CD14-positive monocyte (primary cell): ENCODE measurements around the gene RNF5. TPM values are rescaled to one million over a fixed set of nuclear protein-coding genes. Genes with fewer than 3 reads are reported as not detected.

Source experiments
- DNase-seq, 3 donors: peaks; one replicate each; pipeline ENCODE4 v3.0.0-alpha.2; 2011 to 2022
- H2AFZ ChIP-seq: 2 replicates; pipeline ENCODE4 v1.6.0; 2012; ENCODE audit warnings: mild to moderate bottlenecking, low read depth, low read length, inconsistent platforms; ENCODE audit not compliant: insufficient read depth, poor library complexity, severe bottlenecking
- H3K27ac ChIP-seq, 2 donors: 1 replicate in 1 of 2; 2 replicates in 1 of 2; pipeline ENCODE4 v1.5.1; 2012 to 2013; ENCODE audit warnings: low read length in 2 of 2, control low read depth in 1 of 2, inconsistent platforms in 1 of 2, low read depth in 1 of 2, mild to moderate bottlenecking in 1 of 2
- H3K27me3 ChIP-seq, 2 donors: one replicate each; pipeline versions ENCODE4 v1.6.0 to v1.6.1; 2011 to 2013; ENCODE audit warnings: low read length in 2 of 2; ENCODE audit not compliant: control insufficient read depth in 2 of 2, insufficient read depth in 2 of 2
- H3K36me3 ChIP-seq, 2 donors: replicated peaks in 1 of 2; 1 replicate in 1 of 2; 2 replicates in 1 of 2; pipeline versions ENCODE4 v1.5.1 to v1.6.1; 2012 to 2013; ENCODE audit warnings: low read length in 2 of 2, control low read depth in 1 of 2, inconsistent platforms in 1 of 2, mild to moderate bottlenecking in 1 of 2; ENCODE audit not compliant: insufficient read depth in 2 of 2, control insufficient read depth in 1 of 2
- H3K4me1 ChIP-seq, 2 donors: 1 replicate in 1 of 2; 2 replicates in 1 of 2; pipeline versions ENCODE4 v1.5.1 to v1.6.1; 2012 to 2013; ENCODE audit warnings: low read length in 2 of 2, control low read depth in 1 of 2, inconsistent platforms in 1 of 2, mild to moderate bottlenecking in 1 of 2, moderate library complexity in 1 of 2; ENCODE audit not compliant: insufficient read depth in 2 of 2, control insufficient read depth in 1 of 2
- H3K4me2 ChIP-seq: replicated peaks from 2 replicates; pipeline ENCODE3; 2012; ENCODE audit warnings: low read length, moderate library complexity, mild to moderate bottlenecking; ENCODE audit not compliant: poor library complexity, severe bottlenecking; ENCODE audit errors: extremely low read depth
- H3K4me3 ChIP-seq, 3 experiments: fragments of 200-600 bp in 1 of 3; sonication (generic) in 1 of 3; replicated peaks in 1 of 3; 1 replicate in 2 of 3; 2 replicates in 1 of 3; pipeline ENCODE4 v1.5.1; 2011 to 2013; ENCODE audit warnings: low read length in 3 of 3, mild to moderate bottlenecking in 3 of 3, control low read depth in 2 of 3, low read depth in 2 of 3, inconsistent platforms in 1 of 3, moderate library complexity in 1 of 3
- H3K79me2 ChIP-seq: 2 replicates; pipeline ENCODE4 v1.6.0; 2012; ENCODE audit warnings: mild to moderate bottlenecking, control low read depth, inconsistent platforms, low read length, moderate library complexity; ENCODE audit not compliant: insufficient read depth
- H3K9ac ChIP-seq: 2 replicates; pipeline ENCODE4 v1.6.0; 2017; ENCODE audit warnings: low read length, mild to moderate bottlenecking; ENCODE audit not compliant: insufficient read depth, poor library complexity, severe bottlenecking
- H3K9me3 ChIP-seq, 2 donors: replicated peaks in 1 of 2; 1 replicate in 1 of 2; 2 replicates in 1 of 2; pipeline versions ENCODE4 v1.5.1 to v1.6.1; 2012 to 2013; ENCODE audit warnings: low read length in 2 of 2, control low read depth in 1 of 2; ENCODE audit not compliant: control insufficient read depth in 1 of 2, insufficient read depth in 1 of 2
- H4K20me1 ChIP-seq: 2 replicates; pipeline ENCODE4 v1.6.0; 2012; ENCODE audit warnings: mild to moderate bottlenecking, low read length, control low read depth, moderate library complexity; ENCODE audit not compliant: insufficient read depth
- H3K27ac Mint-ChIP-seq, 7 donors: one replicate each; pipeline ENCODE4 v1.8.0; 2020; ENCODE audit warnings: mild to moderate bottlenecking in 7 of 7, mixed read lengths in 7 of 7, moderate library complexity in 6 of 7, inconsistent platforms in 2 of 7
- H3K27me3 Mint-ChIP-seq, 3 donors: one replicate each; pipeline ENCODE4 v1.8.0; 2021 to 2022; ENCODE audit warnings: low read depth in 3 of 3, mild to moderate bottlenecking in 3 of 3, mixed read lengths in 3 of 3, moderate library complexity in 3 of 3, inconsistent platforms in 1 of 3
- H3K36me3 Mint-ChIP-seq, 2 donors: one replicate each; pipeline ENCODE4 v1.8.0; 2020; ENCODE audit warnings: mixed read lengths in 2 of 2, inconsistent platforms in 1 of 2, mild to moderate bottlenecking in 1 of 2
- H3K4me1 Mint-ChIP-seq: one replicate; pipeline ENCODE4 v1.8.0; 2020; ENCODE audit warnings: mild to moderate bottlenecking, mixed read lengths
- H3K4me3 Mint-ChIP-seq, 2 donors: one replicate each; pipeline ENCODE4 v1.8.0; 2020; ENCODE audit warnings: mild to moderate bottlenecking in 2 of 2, mixed read lengths in 2 of 2, moderate library complexity in 1 of 2
- H3K9me3 Mint-ChIP-seq, 7 donors: one replicate each; pipeline ENCODE4 v1.8.0; 2020 to 2022; ENCODE audit warnings: mixed read lengths in 7 of 7, mild to moderate bottlenecking in 6 of 7, moderate library complexity in 6 of 7, inconsistent platforms in 2 of 7
- CTCF ChIP-seq: fragments of 200-600 bp; IDR thresholded peaks from one replicate; pipeline ENCODE4 v1.8.0; 2022; ENCODE audit warnings: antibody characterized with exemption, mild to moderate bottlenecking
- WGBS: methylation state at CpG from one replicate; pipeline ENCODE4 v1.1.5; 2013; ENCODE audit warnings: missing lambda C conversion rate; ENCODE audit not compliant: insufficient coverage; 5-methylcytosine and 5-hydroxymethylcytosine counted together
- intact Hi-C, 2 donors: fragments of 100-400 bp; cut with micrococcal nuclease; formaldehyde crosslinking; loops; one replicate each; pipeline versions ENCODE4 v1.15.0 to v1.15.1; 2023
- polyA plus RNA-seq, 3 donors: library from polyadenylated mRNA; depleted of rRNA in 1 of 3; unstranded in 2 of 3; stranded (reverse) in 1 of 3; fragments of 300-500 nt in 2 of 3; fragments of >200 nt in 1 of 3; fragmentation: Illumina TruSeq in 2 of 3; gene quantifications; 1 replicate in 2 of 3; 2 replicates in 1 of 3; pipeline ENCODE4 v1.2.3, GENCODE V29; 2012 to 2021

The RNF5 gene
- polyA plus RNA-seq, 3 donors = 62.2 to 108 (median 83.5) TPM

GRCh38 chr6:32189742-32190053, 11.5 kb downstream of the RNF5 start:
- Histone ChIP-seq H3K9ac (peak overlapping the region; percentile 84), H3K9me3 (no peaks in the 10 kb centered on the region), H3K27ac (peak overlapping the region; percentile 89 to 95), H2AFZ (no peak overlapping the region), H3K4me3 (peak overlapping the region; percentile 74 to 98 (median 81)), H3K27me3 (no peaks in the 10 kb centered on the region), H3K79me2 (peaks cover 88% of the 10 kb centered on the region), H4K20me1 (peaks cover 7% of the 10 kb centered on the region), H3K4me2 (peak overlapping the region; percentile 100), H3K4me1 (peaks cover 67 to 76% of the 10 kb centered on the region in 2 donors), H3K36me3 (peaks cover 25 to 37% of the 10 kb centered on the region in 2 donors)
- Mint-ChIP-seq H3K4me3 (peak overlapping the region; percentile 96 to 98), H3K36me3 (peaks cover 39 to 54% of the 10 kb centered on the region in 2 donors), H3K4me1 (peaks cover 73% of the 10 kb centered on the region), H3K27me3 (peaks cover 0 to 2% (median 1%) of the 10 kb centered on the region in 3 donors), H3K27ac (peak overlapping the region; percentile 85 to 97 (median 93)), H3K9me3 (no peaks in the 10 kb centered on the region)
- intact Hi-C loops = loop anchor here in 1 of 2 donors (5.0 kb wide), 1 partner anchor 57 kb away; the partner anchor contains the start of gene FKBPL
- no peak for TF ChIP-seq CTCF
- 1% methylated on average over 8 of the region's 23 CpGs for WGBS
- DNase-seq = no peak

DNA sequence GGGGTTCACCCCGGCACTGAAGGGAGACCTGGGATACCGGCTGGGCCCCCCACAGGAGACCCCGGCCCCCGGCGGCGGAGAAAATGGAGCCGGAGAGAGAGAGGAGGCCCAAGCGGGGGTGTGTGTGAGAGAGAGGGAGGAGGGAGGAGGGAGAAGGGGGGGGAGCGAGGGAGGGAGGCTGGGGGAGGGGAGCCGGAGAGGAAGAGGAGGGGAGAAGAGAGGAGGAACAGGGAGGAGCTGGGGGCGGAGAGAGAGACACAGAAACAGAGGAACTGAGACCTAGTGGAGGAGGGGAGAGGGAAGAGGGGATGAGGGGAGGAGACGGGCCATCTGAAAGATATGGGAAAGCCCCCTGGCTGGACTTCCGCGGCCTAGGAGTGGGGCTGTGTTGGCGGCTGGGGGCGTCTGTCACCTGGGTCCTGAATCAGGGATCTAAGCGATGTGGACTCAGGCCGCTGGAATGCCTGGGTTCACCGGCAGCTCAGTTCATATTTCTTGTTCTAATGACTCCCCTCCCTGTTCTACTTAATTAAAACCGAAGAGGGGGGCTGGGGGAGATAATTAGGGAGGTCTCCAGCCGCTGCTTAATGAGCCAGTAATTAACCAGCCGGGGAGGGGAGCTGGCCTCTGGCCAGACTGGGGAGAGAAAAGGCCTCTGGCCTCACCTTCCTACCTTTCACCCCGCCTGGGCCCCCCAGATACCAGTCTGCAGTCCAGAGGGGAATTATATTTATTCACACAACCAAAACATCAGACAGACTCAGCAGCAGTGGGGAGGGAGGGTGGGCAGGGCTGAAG, 12.0 kb downstream of the RNF5 start, which contains the start of gene PBX2:
TSS of gene PBX2 (minus strand) at position 149 of the 798 bp plus-strand sequence. CDS start 287 bp downstream, outside the sequence.
- Histone ChIP-seq H3K36me3 (peaks cover 25 to 37% of the 10 kb centered on the region in 2 donors), H3K4me1 (peaks cover 73 to 82% of the 10 kb centered on the region in 2 donors), H3K27me3 (no peaks in the 10 kb centered on the region), H2AFZ (no peak within 1 kb of the TSS), H3K9me3 (no peaks in the 10 kb centered on the region), H3K4me3 (peak within 1 kb of the TSS; percentile 74 to 98 (median 81)), H3K27ac (peak within 1 kb of the TSS; percentile 89 to 95), H3K79me2 (peaks cover 90% of the 10 kb centered on the region), H4K20me1 (peaks cover 7% of the 10 kb centered on the region), H3K4me2 (peak within 1 kb of the TSS; percentile 100), H3K9ac (peak within 1 kb of the TSS; percentile 84)
- no peak for TF ChIP-seq CTCF
- H3K27me3 Mint-ChIP-seq = peaks cover 0 to 3% (median 2%) of the 10 kb centered on the region in 3 donors
- peak; percentile 91 to 94 (median 92) for DNase-seq
- H3K36me3 Mint-ChIP-seq = peaks cover 39 to 51% of the 10 kb centered on the region in 2 donors
- H3K27ac Mint-ChIP-seq = peak within 1 kb of the TSS; percentile 96 to 99 (median 98)
- peaks cover 0 to 3% (median 0%) of the 10 kb centered on the region in 7 donors for H3K9me3 Mint-ChIP-seq
- peaks cover 77% of the 10 kb centered on the region for H3K4me1 Mint-ChIP-seq
- 0% methylated on average over 11 of the region's 23 CpGs for WGBS
- intact Hi-C loops = loop anchor here in 1 of 2 donors (5.0 kb wide), 1 partner anchor 58 kb away; the partner anchor contains the start of gene FKBPL
- H3K4me3 Mint-ChIP-seq = peak within 1 kb of the TSS; percentile 96 to 98
